Activated T-helper 1 cell treated with anti-CD3 and anti-CD28 coated beads, Interleukin-12 subunit alpha, Interleukin-12 subunit beta, Interleukin-2, Interleukin-4 antibody, amounts not matched to agents 30 ng/mL and 10 ng/mL and 1 ng/mL, durations not matched to agents 14 hours and 24 hours and 36 hours (primary cell): ENCODE results near the gene ATG7. TPM values are rescaled to one million over a fixed set of nuclear protein-coding genes. Genes with fewer than 3 reads are reported as not detected.

Experiments
- DNase-seq: peaks from one replicate; pipeline ENCODE4 v3.0.0; 2021; ENCODE audit warnings: low spot score
- H3K27ac Mint-ChIP-seq: one replicate; pipeline ENCODE4 v1.8.0; 2021; ENCODE audit warnings: mild to moderate bottlenecking, mixed read lengths
- H3K27me3 Mint-ChIP-seq: one replicate; pipeline ENCODE4 v1.8.0; 2022; ENCODE audit warnings: mild to moderate bottlenecking, moderate library complexity, mixed read lengths; ENCODE audit not compliant: insufficient read depth
- H3K36me3 Mint-ChIP-seq: one replicate; pipeline ENCODE4 v1.8.0; 2021; ENCODE audit warnings: low read depth, mixed read lengths
- H3K4me1 Mint-ChIP-seq: one replicate; pipeline ENCODE4 v1.8.0; 2021; ENCODE audit warnings: low read depth, mixed read lengths
- H3K4me3 Mint-ChIP-seq: one replicate; pipeline ENCODE4 v1.8.0; 2021; ENCODE audit warnings: mild to moderate bottlenecking, moderate library complexity, mixed read lengths
- H3K9me3 Mint-ChIP-seq: one replicate; pipeline ENCODE4 v1.8.0; 2021; ENCODE audit warnings: mixed read lengths
- intact Hi-C: fragments of 100-400 bp; cut with micrococcal nuclease; formaldehyde crosslinking; loops from one replicate; pipeline ENCODE4 v1.15.1; 2024
- total RNA-seq: library from RNA; stranded (reverse); gene quantifications from 2 replicates; pipeline ENCODE4 v1.2.3, GENCODE V29; 2022

ATG7 gene
- total RNA-seq, 1 donor from 2014 or later, result 38.6 TPM

GRCh38 chr3:11269007-11269406 lies 3.2 kb upstream of the ATG7 start:
- intact Hi-C loops, result no loop called here
- Mint-ChIP-seq H3K36me3 (peaks cover 3% of the 10 kb centered on the region), H3K4me3 (no peak overlapping the region), H3K9me3 (no peaks in the 10 kb centered on the region), H3K27ac (no peak overlapping the region), H3K27me3 (peaks cover 6% of the 10 kb centered on the region), H3K4me1 (peaks cover 20% of the 10 kb centered on the region)
- no peak for DNase-seq

DNA sequence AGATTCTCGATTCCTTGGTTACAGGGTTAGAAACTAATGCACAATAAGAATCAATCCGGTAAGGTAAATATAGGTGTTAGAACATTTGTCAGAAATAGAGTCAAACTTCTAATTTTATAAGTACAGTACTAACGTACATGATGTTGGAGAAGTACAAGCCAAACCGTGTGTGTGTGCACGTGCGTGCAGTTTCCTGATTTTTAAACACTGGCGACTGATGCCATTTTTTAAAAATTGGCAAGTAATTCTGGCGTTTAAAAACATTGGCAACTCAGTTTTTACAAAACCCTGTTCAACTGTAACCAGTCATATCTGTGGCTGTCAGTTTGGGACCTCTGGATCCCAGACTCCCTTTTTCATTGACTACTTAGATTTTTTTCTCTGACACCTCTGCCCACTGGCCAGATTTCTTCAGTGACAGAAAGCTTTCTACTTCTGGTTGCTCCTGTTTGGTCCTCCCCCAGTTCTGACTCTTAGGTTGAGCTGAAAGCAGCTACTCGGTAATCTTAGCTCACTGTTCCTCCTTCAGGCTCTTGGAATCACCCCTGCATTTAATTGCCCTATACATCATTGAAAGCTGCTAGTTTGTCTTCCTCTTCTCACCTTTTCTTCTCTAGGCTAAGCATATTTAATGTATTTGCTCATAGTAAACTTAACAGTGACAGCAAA lies 843 bp downstream of the ATG7 start:
- DNase-seq, result no peak
- peaks cover 9% of the 10 kb centered on the region for H3K9me3 Mint-ChIP-seq

GRCh38 chr3:11273891-11274291 lies 1.7 kb downstream of the ATG7 start:
- DNase-seq, result no peak
- intact Hi-C loops, result loop anchor here (2.0 to 10.0 kb wide), 4 partner anchors 33 to 1211 kb away; partner anchors contain the start of genes TSEN2 and VGLL4
- H3K36me3 Mint-ChIP-seq, result peaks cover 34% of the 10 kb centered on the region
- H3K9me3 Mint-ChIP-seq, result peaks cover 9% of the 10 kb centered on the region
- H3K27me3 Mint-ChIP-seq, result peaks cover 3% of the 10 kb centered on the region
- peaks cover 56% of the 10 kb centered on the region for H3K4me1 Mint-ChIP-seq
- H3K27ac Mint-ChIP-seq, result peak overlapping the region; percentile 90
- peak overlapping the region; percentile 90 for H3K4me3 Mint-ChIP-seq

More for the DNA sequence above, 843 bp downstream of the ATG7 start:
- Mint-ChIP-seq H3K4me1 (peaks cover 48% of the 10 kb centered on the region), H3K27me3 (peaks cover 3% of the 10 kb centered on the region), H3K36me3 (peaks cover 33% of the 10 kb centered on the region), H3K27ac (peak overlapping the region; percentile 90), H3K4me3 (peak overlapping the region; percentile 90)
- intact Hi-C loops, result loop anchor here (1.0 to 10.0 kb wide), 7 partner anchors 18 to 1212 kb away; partner anchors contain the start of genes TSEN2 and VGLL4

GRCh38 chr3:11274566-11275142 lies 2.5 kb downstream of the ATG7 start:
- peaks cover 35% of the 10 kb centered on the region for H3K36me3 Mint-ChIP-seq
- intact Hi-C loops, result loop anchor here (5.0 to 10.0 kb wide), 2 partner anchors 58 to 1210 kb away; partner anchors contain the start of gene TSEN2
- H3K9me3 Mint-ChIP-seq, result peaks cover 9% of the 10 kb centered on the region
- DNase-seq, result no peak
- peaks cover 3% of the 10 kb centered on the region for H3K27me3 Mint-ChIP-seq
- peak overlapping the region; percentile 90 for H3K4me3 Mint-ChIP-seq
- peaks cover 60% of the 10 kb centered on the region for H3K4me1 Mint-ChIP-seq
- no peak overlapping the region for H3K27ac Mint-ChIP-seq

DNA sequence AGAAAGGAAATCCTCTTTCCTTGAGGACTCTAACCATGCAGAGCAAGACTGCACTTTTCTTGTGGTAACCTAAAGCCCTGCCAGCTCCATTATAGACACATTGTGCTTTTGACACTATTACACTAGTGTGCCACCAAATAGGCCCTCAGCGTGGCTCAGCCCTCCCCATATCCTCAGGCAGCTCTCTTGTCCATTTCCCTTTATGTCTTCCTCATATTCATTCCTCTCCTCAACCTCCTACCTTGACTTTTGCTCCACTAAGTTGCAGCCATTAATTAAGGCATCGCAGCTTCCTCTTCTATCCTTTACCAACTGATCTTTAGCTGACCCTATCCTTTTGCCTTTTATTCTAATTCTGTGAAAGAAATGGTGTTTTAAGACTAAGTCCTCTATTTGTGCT lies 3.7 kb downstream of the ATG7 start:
- H3K36me3 Mint-ChIP-seq, result peaks cover 35% of the 10 kb centered on the region
- H3K4me1 Mint-ChIP-seq, result peaks cover 63% of the 10 kb centered on the region
- intact Hi-C loops, result loop anchor here (10.0 kb wide), 1 partner anchor 1209 kb away; the partner anchor contains the start of gene TSEN2
- peak overlapping the region; percentile 27 for H3K4me3 Mint-ChIP-seq
- peaks cover 3% of the 10 kb centered on the region for H3K27me3 Mint-ChIP-seq
- no peak for DNase-seq
- no peak overlapping the region for H3K27ac Mint-ChIP-seq
- H3K9me3 Mint-ChIP-seq, result peaks cover 9% of the 10 kb centered on the region

GRCh38 chr3:11276901-11277300 lies 4.7 kb downstream of the ATG7 start:
- H3K4me1 Mint-ChIP-seq, result peaks cover 60% of the 10 kb centered on the region
- H3K36me3 Mint-ChIP-seq, result peaks cover 38% of the 10 kb centered on the region
- intact Hi-C loops, result loop anchor here (10.0 kb wide), 1 partner anchor 1208 kb away; the partner anchor contains the start of gene TSEN2
- H3K4me3 Mint-ChIP-seq, result no peak overlapping the region
- H3K27me3 Mint-ChIP-seq, result peaks cover 3% of the 10 kb centered on the region
- H3K27ac Mint-ChIP-seq, result no peak overlapping the region
- no peak for DNase-seq
- peaks cover 9% of the 10 kb centered on the region for H3K9me3 Mint-ChIP-seq

- peaks cover 31% of the 10 kb centered on the region for H3K4me1 Mint-ChIP-seq
- no peak overlapping the region for H3K4me3 Mint-ChIP-seq
- H3K9me3 Mint-ChIP-seq, result no peaks in the 10 kb centered on the region
- intact Hi-C loops, result no loop called here
- H3K27ac Mint-ChIP-seq, result no peak overlapping the region
- no peaks in the 10 kb centered on the region for H3K27me3 Mint-ChIP-seq
- peaks cover 35% of the 10 kb centered on the region for H3K36me3 Mint-ChIP-seq
- DNase-seq, result no peak
Measured at GRCh38 chr3:11282250-11283138, 10.3 kb downstream of the ATG7 start.

DNA sequence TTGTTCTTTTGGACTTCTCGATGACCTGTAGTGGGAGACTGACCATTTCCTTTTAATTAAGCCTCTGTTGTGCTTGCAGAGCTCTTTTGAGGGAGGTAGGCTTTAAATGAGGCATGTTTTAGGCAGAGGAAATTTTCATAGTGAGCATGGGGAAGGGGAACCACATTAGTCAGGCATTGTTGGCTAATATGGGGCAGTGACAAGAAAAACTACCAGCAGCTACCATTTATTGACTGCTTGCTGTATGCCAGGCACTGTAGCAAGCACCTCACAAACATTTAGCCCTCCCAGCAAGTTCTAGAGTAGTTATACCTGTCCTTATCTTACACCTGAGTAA lies 10.9 kb downstream of the ATG7 start:
- DNase-seq, result no peak
- Mint-ChIP-seq H3K4me1 (peaks cover 33% of the 10 kb centered on the region), H3K27me3 (no peaks in the 10 kb centered on the region), H3K27ac (no peak overlapping the region), H3K9me3 (no peaks in the 10 kb centered on the region), H3K4me3 (no peak overlapping the region), H3K36me3 (peaks cover 32% of the 10 kb centered on the region)
- intact Hi-C loops, result no loop called here

GRCh38 chr3:11284011-11284410 lies 11.8 kb downstream of the ATG7 start:
- H3K36me3 Mint-ChIP-seq, result peaks cover 32% of the 10 kb centered on the region
- no peak overlapping the region for H3K27ac Mint-ChIP-seq
- intact Hi-C loops, result no loop called here
- no peaks in the 10 kb centered on the region for H3K27me3 Mint-ChIP-seq
- H3K9me3 Mint-ChIP-seq, result no peaks in the 10 kb centered on the region
- peaks cover 33% of the 10 kb centered on the region for H3K4me1 Mint-ChIP-seq
- no peak overlapping the region for H3K4me3 Mint-ChIP-seq
- no peak for DNase-seq

DNA sequence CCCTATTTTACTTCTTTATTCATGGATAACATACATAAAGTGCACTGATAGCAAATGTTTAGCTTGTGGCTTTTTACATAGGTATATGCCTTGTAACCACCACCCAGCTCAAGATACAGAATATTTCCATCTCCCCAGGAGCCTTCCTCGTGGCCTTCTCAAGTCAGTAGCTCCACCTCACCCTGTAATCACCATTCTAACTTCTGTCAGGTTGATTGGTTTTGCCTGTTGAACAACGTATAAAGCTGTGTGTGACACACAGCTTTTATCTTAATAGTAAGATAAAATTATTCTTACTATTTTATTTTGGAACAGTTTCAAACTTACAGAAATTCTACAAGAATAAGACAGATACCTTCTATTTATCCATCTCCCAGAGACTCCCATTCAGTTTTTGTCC lies 13.3 kb downstream of the ATG7 start:
- Mint-ChIP-seq H3K27me3 (no peaks in the 10 kb centered on the region), H3K9me3 (no peaks in the 10 kb centered on the region)

DNA sequence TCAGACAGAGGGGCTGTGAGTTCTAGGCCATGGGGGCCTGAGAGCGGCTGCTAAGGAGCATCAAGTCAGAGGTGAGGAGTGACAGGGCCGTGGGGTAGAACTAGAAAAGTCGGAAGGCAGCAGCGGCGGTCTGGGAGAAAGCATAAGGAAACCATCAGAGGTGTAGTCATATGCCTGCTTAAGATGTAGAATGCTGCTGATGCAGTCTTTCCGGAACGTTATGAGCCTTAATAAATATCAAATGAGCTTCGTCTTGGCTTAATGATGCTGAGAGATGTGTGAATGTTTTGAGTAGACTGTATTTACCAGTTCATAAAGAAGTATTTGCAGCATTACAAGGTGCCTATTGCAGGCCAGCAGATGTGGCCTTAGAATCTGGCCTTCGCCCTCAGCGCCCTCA lies 15.2 kb downstream of the ATG7 start:
- H3K27me3 Mint-ChIP-seq, result no peaks in the 10 kb centered on the region
- peaks cover 52% of the 10 kb centered on the region for H3K4me1 Mint-ChIP-seq
- no peak overlapping the region for H3K4me3 Mint-ChIP-seq
- intact Hi-C loops, result no loop called here
- H3K9me3 Mint-ChIP-seq, result no peaks in the 10 kb centered on the region
- H3K36me3 Mint-ChIP-seq, result peaks cover 39% of the 10 kb centered on the region
- no peak overlapping the region for H3K27ac Mint-ChIP-seq
- no peak for DNase-seq

More for the DNA sequence above, 13.3 kb downstream of the ATG7 start:
- peaks cover 42% of the 10 kb centered on the region for H3K4me1 Mint-ChIP-seq
- intact Hi-C loops, result no loop called here
- H3K27ac Mint-ChIP-seq, result no peak overlapping the region
- H3K4me3 Mint-ChIP-seq, result no peak overlapping the region
- peaks cover 36% of the 10 kb centered on the region for H3K36me3 Mint-ChIP-seq
- DNase-seq, result no peak

GRCh38 chr3:11288021-11288491 lies 15.9 kb downstream of the ATG7 start:
- no peaks in the 10 kb centered on the region for H3K9me3 Mint-ChIP-seq
- no peak for DNase-seq
- H3K27ac Mint-ChIP-seq, result no peak overlapping the region
- H3K4me1 Mint-ChIP-seq, result peaks cover 52% of the 10 kb centered on the region
- no peak overlapping the region for H3K4me3 Mint-ChIP-seq
- peaks cover 36% of the 10 kb centered on the region for H3K36me3 Mint-ChIP-seq
- intact Hi-C loops, result no loop called here
- H3K27me3 Mint-ChIP-seq, result no peaks in the 10 kb centered on the region
